ENCODE results near the gene CNBP. TPM values are rescaled to one million over a fixed set of nuclear protein-coding genes. Genes with fewer than 3 reads are reported as not detected.
A peak's percentile ranks its signal among the peaks of the same experiment; 100 is the strongest.

The CNBP gene
- total and polyA plus RNA-seq, 2 of the 13 experiments (the other 11 are each of a cell fraction or from before 2014, with no cell fraction given), result 282 to 354 TPM

DNA sequence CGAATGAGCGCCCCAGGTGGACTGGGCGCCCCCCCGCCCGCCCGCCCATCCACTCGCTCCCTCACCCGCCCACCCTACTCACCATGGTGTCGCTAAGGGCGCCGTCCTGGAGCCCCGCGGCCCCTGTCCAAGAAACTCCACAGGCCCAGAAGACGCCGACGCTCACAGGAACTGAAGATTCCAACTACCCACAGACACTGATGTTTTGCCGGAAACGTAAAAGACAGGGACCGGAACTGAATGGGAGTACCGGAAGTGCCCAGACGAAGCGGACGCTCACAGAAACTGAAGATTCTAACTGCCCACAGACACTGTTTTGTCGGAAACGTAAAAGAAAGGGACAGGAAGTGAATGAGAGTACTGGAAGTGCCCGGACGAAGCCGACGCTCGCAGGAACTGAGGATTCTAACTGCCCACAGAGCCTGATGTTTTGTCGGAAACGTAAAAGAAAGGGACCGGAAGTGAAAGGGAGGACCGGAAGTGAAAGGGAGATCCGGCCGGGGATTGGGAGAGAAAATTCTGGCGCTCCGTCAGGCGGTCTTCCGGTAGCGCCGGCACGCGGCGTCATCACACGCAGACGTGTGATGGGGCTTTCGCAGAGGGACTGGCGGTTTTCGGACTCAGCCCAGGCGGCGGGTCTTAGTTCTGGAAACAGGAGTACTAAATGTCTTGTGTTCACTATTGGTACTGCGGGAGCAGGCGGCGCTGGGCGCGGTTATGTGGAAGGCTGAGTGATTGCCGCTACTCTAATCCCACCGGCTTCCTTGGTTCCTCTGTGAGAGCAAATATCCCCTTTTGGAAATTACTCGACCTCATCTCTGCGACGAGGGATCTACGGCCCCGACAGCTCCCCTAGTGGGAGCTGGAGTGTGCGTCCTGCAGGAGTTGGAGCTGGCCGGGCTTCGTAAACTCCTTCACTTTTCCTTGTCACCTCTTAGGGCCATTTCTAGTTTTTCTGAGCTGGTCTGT, 22.5 kb downstream of the CNBP start, which contains the start of gene ISY1 (continued):
- TF ChIP-seq ZFP36 (IDR thresholded peaks at IDR 0.05; ENCODE audit: borderline replicate concordance, low read depth, low read length, partially characterized antibody) (no peak), HOXA9 (CRISPR knock-in tag; IDR thresholded peaks at IDR 0.05; ENCODE audit: borderline replicate concordance) (no peak), CENPBD1 (CRISPR knock-in tag; IDR thresholded peaks at IDR 0.05; ENCODE audit: borderline replicate concordance, low read depth) (no peak), SP140L (CRISPR knock-in tag; IDR thresholded peaks at IDR 0.05; ENCODE audit: borderline replicate concordance) (no peak), ZNF772 (CRISPR knock-in tag; IDR thresholded peaks at IDR 0.05) (no peak), JARID2 (CRISPR knock-in tag; IDR thresholded peaks at IDR 0.05; ENCODE audit: insufficient replicate concordance) (no peak), GLI4 (CRISPR knock-in tag; IDR thresholded peaks at IDR 0.05; ENCODE audit: borderline replicate concordance) (0 out of 2 replicates have a peak, but pooled peaks have one; percentile 39), AKAP8 (CRISPR knock-in tag; IDR thresholded peaks at IDR 0.05) (no peak), IRF2 (CRISPR knock-in tag; IDR thresholded peaks at IDR 0.05) (peak; percentile 45; the same call in 1 of the 2 replicates), TRAFD1 (CRISPR knock-in tag; IDR thresholded peaks at IDR 0.05; ENCODE audit: borderline replicate concordance) (no peak), POGZ (CRISPR knock-in tag; IDR thresholded peaks at IDR 0.05) (0 out of 2 replicates have a peak, but pooled peaks have one; percentile 43), EED (CRISPR knock-in tag; IDR thresholded peaks at IDR 0.05) (no peak), ZNF788 (CRISPR knock-in tag; IDR thresholded peaks at IDR 0.05; ENCODE audit: borderline replicate concordance) (0 out of 2 replicates have a peak, but pooled peaks have one; percentile 49)
- TF ChIP-seq, protein P1, sequence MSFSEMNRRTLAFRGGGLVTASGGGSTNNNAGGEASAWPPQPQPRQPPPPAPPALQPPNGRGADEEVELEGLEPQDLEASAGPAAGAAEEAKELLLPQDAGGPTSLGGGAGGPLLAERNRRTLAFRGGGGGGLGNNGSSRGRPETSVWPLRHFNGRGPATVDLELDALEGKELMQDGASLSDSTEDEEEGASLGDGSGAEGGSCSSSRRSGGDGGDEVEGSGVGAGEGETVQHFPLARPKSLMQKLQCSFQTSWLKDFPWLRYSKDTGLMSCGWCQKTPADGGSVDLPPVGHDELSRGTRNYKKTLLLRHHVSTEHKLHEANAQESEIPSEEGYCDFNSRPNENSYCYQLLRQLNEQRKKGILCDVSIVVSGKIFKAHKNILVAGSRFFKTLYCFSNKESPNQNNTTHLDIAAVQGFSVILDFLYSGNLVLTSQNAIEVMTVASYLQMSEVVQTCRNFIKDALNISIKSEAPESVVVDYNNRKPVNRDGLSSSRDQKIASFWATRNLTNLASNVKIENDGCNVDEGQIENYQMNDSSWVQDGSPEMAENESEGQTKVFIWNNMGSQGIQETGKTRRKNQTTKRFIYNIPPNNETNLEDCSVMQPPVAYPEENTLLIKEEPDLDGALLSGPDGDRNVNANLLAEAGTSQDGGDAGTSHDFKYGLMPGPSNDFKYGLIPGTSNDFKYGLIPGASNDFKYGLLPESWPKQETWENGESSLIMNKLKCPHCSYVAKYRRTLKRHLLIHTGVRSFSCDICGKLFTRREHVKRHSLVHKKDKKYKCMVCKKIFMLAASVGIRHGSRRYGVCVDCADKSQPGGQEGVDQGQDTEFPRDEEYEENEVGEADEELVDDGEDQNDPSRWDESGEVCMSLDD (CRISPR knock-in tag; IDR thresholded peaks at IDR 0.05; ENCODE audit: borderline replicate concordance), result no peak
- TF ChIP-seq, protein P2, sequence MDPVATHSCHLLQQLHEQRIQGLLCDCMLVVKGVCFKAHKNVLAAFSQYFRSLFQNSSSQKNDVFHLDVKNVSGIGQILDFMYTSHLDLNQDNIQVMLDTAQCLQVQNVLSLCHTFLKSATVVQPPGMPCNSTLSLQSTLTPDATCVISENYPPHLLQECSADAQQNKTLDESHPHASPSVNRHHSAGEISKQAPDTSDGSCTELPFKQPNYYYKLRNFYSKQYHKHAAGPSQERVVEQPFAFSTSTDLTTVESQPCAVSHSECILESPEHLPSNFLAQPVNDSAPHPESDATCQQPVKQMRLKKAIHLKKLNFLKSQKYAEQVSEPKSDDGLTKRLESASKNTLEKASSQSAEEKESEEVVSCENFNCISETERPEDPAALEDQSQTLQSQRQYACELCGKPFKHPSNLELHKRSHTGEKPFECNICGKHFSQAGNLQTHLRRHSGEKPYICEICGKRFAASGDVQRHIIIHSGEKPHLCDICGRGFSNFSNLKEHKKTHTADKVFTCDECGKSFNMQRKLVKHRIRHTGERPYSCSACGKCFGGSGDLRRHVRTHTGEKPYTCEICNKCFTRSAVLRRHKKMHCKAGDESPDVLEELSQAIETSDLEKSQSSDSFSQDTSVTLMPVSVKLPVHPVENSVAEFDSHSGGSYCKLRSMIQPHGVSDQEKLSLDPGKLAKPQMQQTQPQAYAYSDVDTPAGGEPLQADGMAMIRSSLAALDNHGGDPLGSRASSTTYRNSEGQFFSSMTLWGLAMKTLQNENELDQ (CRISPR knock-in tag; IDR thresholded peaks at IDR 0.05; ENCODE audit: borderline replicate concordance), result no peak
- TF ChIP-seq, protein P3, sequence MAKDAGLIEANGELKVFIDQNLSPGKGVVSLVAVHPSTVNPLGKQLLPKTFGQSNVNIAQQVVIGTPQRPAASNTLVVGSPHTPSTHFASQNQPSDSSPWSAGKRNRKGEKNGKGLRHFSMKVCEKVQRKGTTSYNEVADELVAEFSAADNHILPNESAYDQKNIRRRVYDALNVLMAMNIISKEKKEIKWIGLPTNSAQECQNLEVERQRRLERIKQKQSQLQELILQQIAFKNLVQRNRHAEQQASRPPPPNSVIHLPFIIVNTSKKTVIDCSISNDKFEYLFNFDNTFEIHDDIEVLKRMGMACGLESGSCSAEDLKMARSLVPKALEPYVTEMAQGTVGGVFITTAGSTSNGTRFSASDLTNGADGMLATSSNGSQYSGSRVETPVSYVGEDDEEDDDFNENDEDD (CRISPR knock-in tag; IDR thresholded peaks at IDR 0.05; ENCODE audit: borderline replicate concordance), result peak; percentile 60; the same call in 1 of the 2 replicates
- TF ChIP-seq, protein P4, sequence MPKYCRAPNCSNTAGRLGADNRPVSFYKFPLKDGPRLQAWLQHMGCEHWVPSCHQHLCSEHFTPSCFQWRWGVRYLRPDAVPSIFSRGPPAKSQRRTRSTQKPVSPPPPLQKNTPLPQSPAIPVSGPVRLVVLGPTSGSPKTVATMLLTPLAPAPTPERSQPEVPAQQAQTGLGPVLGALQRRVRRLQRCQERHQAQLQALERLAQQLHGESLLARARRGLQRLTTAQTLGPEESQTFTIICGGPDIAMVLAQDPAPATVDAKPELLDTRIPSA (CRISPR knock-in tag; IDR thresholded peaks at IDR 0.05; ENCODE audit: borderline replicate concordance), result no peak

Measured in HepG2 (cell line).